Measurements from ENCODE around the gene ARID2.

The ARID2 gene

GRCh38 chr12:45732936-45733335, 3.4 kb downstream of the ARID2 start:
- H3K27me3 ChIP-seq (replicated peaks; ENCODE audit: control insufficient read depth, insufficient read depth, low read length): no peaks in the 10 kb centered on the region
- peaks cover 36% of the 10 kb centered on the region for H3K4me1 ChIP-seq (ENCODE audit: control insufficient read depth, insufficient read depth, low read length)
- peak overlapping the region; percentile 94 for H3K9ac ChIP-seq (ENCODE audit: low read length)
- DNase-seq (ENCODE audit: low read depth): peak; percentile 30
- peak overlapping the region; percentile 91 for H3K4me3 ChIP-seq (ENCODE audit: low read length)
- peaks cover 7% of the 10 kb centered on the region for H3K9me3 ChIP-seq (ENCODE audit: control insufficient read depth, low read length)
- no peaks in the 10 kb centered on the region for H3K36me3 ChIP-seq (ENCODE audit: control insufficient read depth, insufficient read depth, low read length, severe bottlenecking)

DNA sequence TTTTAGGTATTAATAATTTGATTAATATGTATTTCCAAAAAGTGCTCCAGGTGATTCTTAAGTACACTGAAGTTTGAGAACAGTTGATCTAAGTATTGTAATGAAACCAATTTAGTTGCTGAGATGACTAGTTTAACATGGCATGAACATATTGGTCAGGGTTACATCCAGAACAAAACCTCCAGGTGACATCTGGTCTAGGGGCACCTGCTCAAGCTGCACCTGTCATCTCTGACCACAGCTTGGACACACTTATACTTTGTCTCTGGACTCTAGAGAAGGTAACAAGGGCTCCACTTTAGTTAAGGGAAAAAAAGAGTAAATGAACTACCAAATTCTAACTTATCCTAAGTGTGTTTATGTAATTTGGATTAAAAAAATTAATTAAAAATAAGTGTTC, 8.1 kb downstream of the ARID2 start:
- no peak for DNase-seq (ENCODE audit: low read depth)
- Histone ChIP-seq H3K9me3 (ENCODE audit: control insufficient read depth, low read length) (peaks cover 19% of the 10 kb centered on the region), H3K27me3 (replicated peaks; ENCODE audit: control insufficient read depth, insufficient read depth, low read length) (no peaks in the 10 kb centered on the region), H3K9ac (ENCODE audit: low read length) (no peak overlapping the region), H3K4me3 (ENCODE audit: low read length) (no peak overlapping the region), H3K4me1 (ENCODE audit: control insufficient read depth, insufficient read depth, low read length) (peaks cover 18% of the 10 kb centered on the region), H3K36me3 (ENCODE audit: control insufficient read depth, insufficient read depth, low read length, severe bottlenecking) (peaks cover 5% of the 10 kb centered on the region)

DNA sequence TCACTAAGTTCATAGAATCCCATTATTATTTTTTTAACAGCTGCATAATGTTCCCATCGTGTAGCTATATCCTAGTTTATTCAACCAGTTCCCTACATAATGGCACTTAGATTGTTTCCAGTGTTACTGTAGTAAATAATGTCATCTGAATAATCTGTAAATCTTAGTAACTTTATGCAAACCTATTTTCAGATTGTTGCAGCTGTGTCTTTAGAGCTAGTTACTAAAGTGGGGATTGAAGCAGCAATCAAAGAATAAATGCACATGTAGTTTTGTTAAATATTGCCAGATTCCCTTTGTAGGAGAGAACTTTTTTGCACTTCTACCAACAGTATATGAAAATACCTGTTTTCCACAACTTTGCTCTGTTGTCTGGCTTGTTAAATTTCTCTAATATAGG, 13.1 kb downstream of the ARID2 start:
- no peak overlapping the region for H3K4me3 ChIP-seq (ENCODE audit: low read length)
- no peaks in the 10 kb centered on the region for H3K27me3 ChIP-seq (replicated peaks; ENCODE audit: control insufficient read depth, insufficient read depth, low read length)
- H3K4me1 ChIP-seq (ENCODE audit: control insufficient read depth, insufficient read depth, low read length): no peaks in the 10 kb centered on the region
- peaks cover 18% of the 10 kb centered on the region for H3K9me3 ChIP-seq (ENCODE audit: control insufficient read depth, low read length)
- peaks cover 12% of the 10 kb centered on the region for H3K36me3 ChIP-seq (ENCODE audit: control insufficient read depth, insufficient read depth, low read length, severe bottlenecking)
- DNase-seq (ENCODE audit: low read depth): no peak
- no peak overlapping the region for H3K9ac ChIP-seq (ENCODE audit: low read length)

DNA sequence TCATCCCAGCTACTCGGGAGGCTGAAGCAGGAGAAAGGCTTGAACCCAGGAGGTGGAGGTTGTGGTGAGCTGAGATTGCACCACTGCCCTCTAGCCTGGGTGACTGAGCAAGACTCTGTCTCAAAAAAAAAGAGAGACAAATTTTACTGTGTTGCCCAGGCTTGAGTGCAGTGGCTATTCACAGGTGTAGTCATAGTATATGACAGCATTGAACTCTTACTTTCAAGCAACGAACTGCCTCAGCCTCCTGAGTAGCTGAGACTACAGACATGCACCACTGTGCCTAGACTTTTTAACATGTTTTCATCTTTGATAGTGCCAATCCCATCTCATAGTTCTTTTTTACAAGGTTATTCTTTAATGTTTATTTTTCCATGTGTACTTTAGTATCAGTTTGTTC, 13.7 kb downstream of the ARID2 start:
- no peak for DNase-seq (ENCODE audit: low read depth)
- Histone ChIP-seq H3K4me1 (ENCODE audit: control insufficient read depth, insufficient read depth, low read length) (peaks cover 5% of the 10 kb centered on the region), H3K9ac (ENCODE audit: low read length) (no peak overlapping the region), H3K9me3 (ENCODE audit: control insufficient read depth, low read length) (peaks cover 17% of the 10 kb centered on the region), H3K27me3 (replicated peaks; ENCODE audit: control insufficient read depth, insufficient read depth, low read length) (no peaks in the 10 kb centered on the region), H3K36me3 (ENCODE audit: control insufficient read depth, insufficient read depth, low read length, severe bottlenecking) (peaks cover 12% of the 10 kb centered on the region), H3K4me3 (ENCODE audit: low read length) (no peak overlapping the region)

DNA sequence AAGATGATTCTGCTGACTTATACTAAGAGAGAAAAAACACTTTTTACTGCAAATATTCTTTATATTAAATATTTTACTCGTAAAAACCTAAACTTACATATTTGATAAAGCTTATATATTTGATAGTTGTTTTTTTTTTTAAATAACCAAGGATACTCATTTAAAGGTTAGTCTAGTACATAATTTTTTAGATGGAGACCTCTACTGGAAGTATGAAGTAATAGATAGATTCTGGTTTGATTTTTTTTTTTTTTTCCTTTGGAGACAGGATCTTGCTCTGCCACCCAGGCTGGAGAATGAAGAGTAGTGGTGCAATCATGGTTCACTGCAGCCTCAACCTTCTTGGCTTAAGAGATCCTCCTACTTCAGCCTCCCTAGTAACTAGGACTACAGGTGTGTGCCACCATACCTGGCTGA, 16.4 kb downstream of the ARID2 start:
- peak; percentile 70 for DNase-seq (ENCODE audit: low read depth)
- H3K36me3 ChIP-seq (ENCODE audit: control insufficient read depth, insufficient read depth, low read length, severe bottlenecking): peaks cover 9% of the 10 kb centered on the region
- peaks cover 17% of the 10 kb centered on the region for H3K9me3 ChIP-seq (ENCODE audit: control insufficient read depth, low read length)
- H3K9ac ChIP-seq (ENCODE audit: low read length): no peak overlapping the region
- peaks cover 18% of the 10 kb centered on the region for H3K4me1 ChIP-seq (ENCODE audit: control insufficient read depth, insufficient read depth, low read length)
- no peak overlapping the region for H3K4me3 ChIP-seq (ENCODE audit: low read length)
- H3K27me3 ChIP-seq (replicated peaks; ENCODE audit: control insufficient read depth, insufficient read depth, low read length): no peaks in the 10 kb centered on the region

DNA sequence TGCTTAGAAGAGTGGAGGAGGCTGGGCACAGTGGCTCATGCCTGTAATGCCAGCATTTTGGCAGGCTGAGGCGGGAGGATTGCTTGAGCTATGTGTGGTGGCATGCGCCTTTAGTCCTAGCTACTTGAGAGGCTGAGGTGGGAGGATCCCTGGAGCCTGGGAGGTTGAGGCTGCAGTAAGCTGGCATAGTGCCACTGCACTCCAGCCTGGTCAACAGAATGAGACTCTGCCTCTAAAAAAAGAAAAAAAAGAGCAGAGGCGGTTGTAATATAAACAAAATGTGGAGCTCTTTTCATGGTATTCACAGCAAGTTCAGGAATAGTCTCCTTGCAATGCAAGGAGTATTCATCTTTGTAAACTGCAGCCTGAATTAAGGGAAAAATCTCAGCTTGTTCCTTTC, 27.2 kb downstream of the ARID2 start:
- Histone ChIP-seq H3K4me1 (ENCODE audit: control insufficient read depth, insufficient read depth, low read length) (no peaks in the 10 kb centered on the region), H3K4me3 (ENCODE audit: low read length) (no peak overlapping the region), H3K27me3 (replicated peaks; ENCODE audit: control insufficient read depth, insufficient read depth, low read length) (no peaks in the 10 kb centered on the region), H3K36me3 (ENCODE audit: control insufficient read depth, insufficient read depth, low read length, severe bottlenecking) (no peaks in the 10 kb centered on the region), H3K9ac (ENCODE audit: low read length) (no peak overlapping the region), H3K9me3 (ENCODE audit: control insufficient read depth, low read length) (no peaks in the 10 kb centered on the region)
- DNase-seq (ENCODE audit: low read depth): no peak

- Histone ChIP-seq H3K4me3 (ENCODE audit: low read length) (no peak overlapping the region), H3K9me3 (ENCODE audit: control insufficient read depth, low read length) (no peaks in the 10 kb centered on the region), H3K4me1 (ENCODE audit: control insufficient read depth, insufficient read depth, low read length) (no peaks in the 10 kb centered on the region), H3K27me3 (replicated peaks; ENCODE audit: control insufficient read depth, insufficient read depth, low read length) (no peaks in the 10 kb centered on the region), H3K36me3 (ENCODE audit: control insufficient read depth, insufficient read depth, low read length, severe bottlenecking) (no peaks in the 10 kb centered on the region), H3K9ac (ENCODE audit: low read length) (no peak overlapping the region)
- no peak for DNase-seq (ENCODE audit: low read depth)
Observed at GRCh38 chr12:45757172-45757571, 27.7 kb downstream of the ARID2 start.

DNA sequence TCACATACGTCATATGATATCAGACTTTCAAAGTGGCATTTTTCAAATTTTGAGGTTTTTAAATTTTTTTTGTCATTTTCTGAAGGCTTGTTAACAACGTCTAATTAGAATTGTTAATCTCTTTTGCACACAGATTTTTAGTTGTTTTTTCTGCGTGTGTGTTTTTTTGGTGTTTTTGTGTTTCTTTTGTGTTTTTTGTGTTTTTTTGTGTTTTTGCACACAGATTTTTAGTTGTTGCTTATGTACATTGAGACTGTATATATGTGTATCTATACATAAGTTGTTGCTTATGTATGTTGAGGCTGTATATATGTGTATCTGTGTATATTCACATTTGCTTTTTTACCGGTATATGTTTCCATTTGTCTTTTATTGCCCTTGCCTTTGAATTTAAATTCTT, 30.8 kb downstream of the ARID2 start:
- Histone ChIP-seq H3K4me3 (ENCODE audit: low read length) (no peak overlapping the region), H3K9me3 (ENCODE audit: control insufficient read depth, low read length) (no peaks in the 10 kb centered on the region), H3K27me3 (replicated peaks; ENCODE audit: control insufficient read depth, insufficient read depth, low read length) (no peaks in the 10 kb centered on the region), H3K9ac (ENCODE audit: low read length) (no peak overlapping the region), H3K36me3 (ENCODE audit: control insufficient read depth, insufficient read depth, low read length, severe bottlenecking) (no peaks in the 10 kb centered on the region), H3K4me1 (ENCODE audit: control insufficient read depth, insufficient read depth, low read length) (no peaks in the 10 kb centered on the region)
- DNase-seq (ENCODE audit: low read depth): no peak

GRCh38 chr12:45762185-45763110, 32.9 kb downstream of the ARID2 start:
- DNase-seq (ENCODE audit: low read depth): peak; percentile 73
- Histone ChIP-seq H3K27me3 (replicated peaks; ENCODE audit: control insufficient read depth, insufficient read depth, low read length) (no peaks in the 10 kb centered on the region), H3K9me3 (ENCODE audit: control insufficient read depth, low read length) (no peaks in the 10 kb centered on the region), H3K4me3 (ENCODE audit: low read length) (no peak overlapping the region), H3K9ac (ENCODE audit: low read length) (no peak overlapping the region), H3K36me3 (ENCODE audit: control insufficient read depth, insufficient read depth, low read length, severe bottlenecking) (no peaks in the 10 kb centered on the region), H3K4me1 (ENCODE audit: control insufficient read depth, insufficient read depth, low read length) (no peaks in the 10 kb centered on the region)

- H3K4me1 ChIP-seq (ENCODE audit: control insufficient read depth, insufficient read depth, low read length): no peaks in the 10 kb centered on the region
- H3K36me3 ChIP-seq (ENCODE audit: control insufficient read depth, insufficient read depth, low read length, severe bottlenecking): no peaks in the 10 kb centered on the region
- H3K4me3 ChIP-seq (ENCODE audit: low read length): no peak overlapping the region
- H3K9me3 ChIP-seq (ENCODE audit: control insufficient read depth, low read length): no peaks in the 10 kb centered on the region
- H3K27me3 ChIP-seq (replicated peaks; ENCODE audit: control insufficient read depth, insufficient read depth, low read length): no peaks in the 10 kb centered on the region
- no peak overlapping the region for H3K9ac ChIP-seq (ENCODE audit: low read length)
- no peak for DNase-seq (ENCODE audit: low read depth)
Observed at GRCh38 chr12:45763381-45763780, 33.9 kb downstream of the ARID2 start.

DNA sequence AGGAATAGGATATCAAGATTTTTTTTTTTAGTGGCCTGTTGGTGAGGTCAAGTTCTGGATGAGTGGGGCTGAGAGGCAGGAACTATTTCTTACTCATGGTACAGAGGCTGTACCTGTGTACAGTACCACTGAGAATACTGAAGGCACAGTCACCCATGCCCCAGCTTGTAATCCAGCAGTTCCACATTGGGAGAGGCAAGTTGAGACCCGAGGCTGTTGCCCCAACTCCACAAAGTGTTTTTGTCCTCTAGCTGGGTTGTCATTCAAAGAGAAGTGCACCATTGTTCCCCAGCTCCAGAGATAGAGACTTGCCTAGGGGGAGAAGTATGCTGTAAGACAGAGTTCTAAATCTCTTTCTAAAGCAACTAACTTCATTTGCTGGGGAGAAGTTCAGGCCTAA, 38.7 kb downstream of the ARID2 start:
- Histone ChIP-seq H3K9me3 (ENCODE audit: control insufficient read depth, low read length) (no peaks in the 10 kb centered on the region), H3K4me1 (ENCODE audit: control insufficient read depth, insufficient read depth, low read length) (peaks cover 5% of the 10 kb centered on the region), H3K4me3 (ENCODE audit: low read length) (no peak overlapping the region), H3K9ac (ENCODE audit: low read length) (no peak overlapping the region), H3K36me3 (ENCODE audit: control insufficient read depth, insufficient read depth, low read length, severe bottlenecking) (no peaks in the 10 kb centered on the region), H3K27me3 (replicated peaks; ENCODE audit: control insufficient read depth, insufficient read depth, low read length) (no peaks in the 10 kb centered on the region)
- DNase-seq (ENCODE audit: low read depth): no peak

DNA sequence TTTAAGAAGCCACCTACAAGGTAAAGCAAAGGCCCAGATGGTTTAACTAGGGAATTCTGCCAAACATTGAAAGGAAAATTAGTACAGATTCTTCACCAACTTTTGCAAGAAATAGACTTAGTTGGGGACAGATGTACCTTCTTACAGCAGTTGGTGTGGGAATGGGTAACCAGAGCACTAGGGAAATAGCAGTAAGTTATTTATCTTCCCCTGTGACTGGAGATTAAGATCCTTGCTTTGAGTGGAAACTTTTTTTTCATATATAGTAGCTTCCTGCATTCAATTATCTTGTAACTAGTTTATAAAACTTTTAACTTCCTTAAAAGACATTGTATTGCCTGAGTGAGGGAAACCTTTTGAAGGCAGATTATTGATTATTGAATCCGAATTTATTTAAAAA, 44.2 kb downstream of the ARID2 start:
- Histone ChIP-seq H3K4me1 (ENCODE audit: control insufficient read depth, insufficient read depth, low read length) (peaks cover 9% of the 10 kb centered on the region), H3K27me3 (replicated peaks; ENCODE audit: control insufficient read depth, insufficient read depth, low read length) (no peaks in the 10 kb centered on the region), H3K9ac (ENCODE audit: low read length) (no peak overlapping the region), H3K9me3 (ENCODE audit: control insufficient read depth, low read length) (no peaks in the 10 kb centered on the region), H3K4me3 (ENCODE audit: low read length) (no peak overlapping the region), H3K36me3 (ENCODE audit: control insufficient read depth, insufficient read depth, low read length, severe bottlenecking) (no peaks in the 10 kb centered on the region)
- DNase-seq (ENCODE audit: low read depth): no peak

Measured in adipocyte (in vitro differentiated cells).